Hematopoietic multipotent progenitor cell (in vitro differentiated cells): ENCODE data around the gene TBX15. TPM values are rescaled to one million over a fixed set of nuclear protein-coding genes. Genes with fewer than 3 reads are reported as not detected.

Source experiments
- DNase-seq, 3 donors: peaks; one replicate each; pipeline ENCODE4 v3.0.0-alpha.2; 2011 to 2015; ENCODE audit warnings: low read depth in 2 of 3, low spot score in 2 of 3
- total RNA-seq: library from RNA; depleted of rRNA; stranded (reverse); fragments of >200 nt; gene quantifications from one replicate; pipeline ENCODE4 v1.2.3, GENCODE V29; 2012

TBX15 gene
- total RNA-seq, 1 donor, result under 0.01 TPM

GRCh38 chr1:119002028-119002686 is 14.0 kb upstream of the TBX15 start:
- DNase-seq, result peak in 1 of 3 donors; percentile 53

DNA sequence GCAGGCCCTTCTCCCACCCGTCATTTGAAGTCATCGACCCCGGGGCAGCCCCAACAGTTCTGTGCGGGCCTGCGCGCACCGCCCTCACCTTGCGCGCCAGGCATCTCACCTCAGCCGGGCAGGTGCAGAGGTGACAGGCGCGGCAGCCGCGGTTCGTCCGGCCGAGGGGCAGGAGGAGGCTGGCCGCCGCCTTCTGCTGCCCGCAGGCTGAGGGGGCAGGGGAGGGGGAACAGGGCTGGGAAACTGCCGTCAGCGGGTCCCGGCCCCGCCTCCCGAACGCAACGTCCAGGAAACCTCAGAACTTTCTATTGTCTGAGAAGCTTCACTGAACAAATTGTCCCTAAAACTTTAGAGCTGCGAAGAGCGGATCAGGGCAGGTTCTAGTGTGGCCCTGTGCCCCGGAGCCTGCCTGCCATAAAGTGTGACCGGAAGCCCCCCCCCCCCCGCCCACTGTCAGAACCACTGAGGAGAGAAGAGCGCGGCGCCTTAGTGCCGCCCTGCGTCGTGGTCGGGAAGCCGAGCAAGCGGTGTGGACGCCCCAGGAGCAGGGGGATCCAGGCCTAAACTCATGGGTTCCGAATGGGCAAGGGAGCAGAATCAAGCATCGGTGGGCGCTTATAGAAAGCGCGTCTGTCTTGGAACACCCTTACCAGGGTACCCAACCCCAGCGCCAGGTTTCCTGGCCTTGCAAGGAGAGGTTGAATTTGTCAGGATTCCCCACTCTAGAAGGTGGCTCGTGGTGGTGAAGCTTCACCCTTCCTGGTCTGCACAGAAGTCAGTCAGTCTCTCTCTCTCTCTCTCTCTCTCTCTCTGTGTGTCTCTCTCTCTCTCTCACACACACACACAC is 13.3 kb upstream of the TBX15 start:
- no peak for DNase-seq

DNA sequence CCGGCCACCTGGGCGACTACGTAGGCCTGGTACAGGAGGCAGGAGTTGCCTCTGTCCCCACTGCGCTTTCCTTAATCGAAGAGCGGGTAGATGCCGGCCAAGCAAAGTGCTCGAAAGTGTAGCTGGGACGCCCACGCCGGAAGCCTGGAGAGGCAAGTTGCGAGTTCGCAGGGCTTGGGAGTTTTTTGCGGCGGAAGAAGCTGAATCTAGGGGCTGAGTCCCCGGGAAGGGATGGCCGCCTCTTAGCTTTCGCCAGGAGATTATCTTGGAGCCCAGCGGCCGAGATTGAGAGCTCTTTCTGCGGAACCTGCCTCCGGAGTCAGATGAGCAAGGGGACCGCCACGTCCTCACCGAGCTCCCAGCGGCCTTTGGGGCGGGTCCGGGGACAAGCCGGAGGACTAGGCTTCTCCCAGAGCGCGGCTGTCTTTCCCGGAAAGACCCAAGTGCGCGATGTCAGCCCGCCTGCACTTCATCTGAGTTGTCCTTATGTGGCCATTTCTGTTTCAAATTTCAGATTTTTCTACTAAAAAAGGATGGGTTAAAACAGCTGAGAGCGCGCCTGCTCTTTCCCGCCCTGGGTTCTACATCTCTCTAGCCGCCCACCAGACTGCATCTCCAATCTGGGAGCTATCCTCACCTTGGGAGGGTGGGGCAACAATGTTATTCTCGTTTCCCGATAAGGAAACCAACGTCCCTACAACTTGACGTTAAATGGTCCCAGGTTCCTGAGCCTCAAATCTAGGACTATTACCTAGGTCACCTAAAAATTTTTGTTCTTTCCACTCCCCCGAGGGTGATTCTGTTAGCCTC is 12.4 kb upstream of the TBX15 start:
- no peak for DNase-seq

GRCh38 chr1:118999348-119000071 is 11.4 kb upstream of the TBX15 start:
- no peak for DNase-seq

GRCh38 chr1:118998171-118998570 is 10.0 kb upstream of the TBX15 start:
- no peak for DNase-seq

DNA sequence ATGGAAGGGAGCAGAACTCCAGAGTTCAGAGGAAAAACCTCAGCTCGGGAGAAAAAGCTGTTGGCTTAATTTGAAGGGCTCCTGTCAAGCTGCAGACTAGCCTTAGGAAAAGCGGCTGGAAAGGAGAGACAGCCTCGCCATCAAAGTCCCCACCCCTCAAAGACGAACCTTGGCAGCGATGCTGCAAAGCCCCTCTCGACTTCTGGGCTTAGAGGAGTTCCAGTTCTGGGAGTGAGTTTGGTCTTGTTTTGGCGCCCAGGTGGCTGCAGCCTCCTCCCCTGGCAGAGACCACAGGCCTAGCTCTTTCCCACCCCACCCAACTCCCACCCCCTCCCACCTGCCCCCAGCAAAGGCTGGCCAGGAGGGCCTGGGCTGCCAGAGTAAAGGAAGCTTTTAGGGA is 9.1 kb upstream of the TBX15 start:
- DNase-seq, result no peak

GRCh38 chr1:118995312-118996016 is 7.3 kb upstream of the TBX15 start:
- DNase-seq, result no peak

- DNase-seq, result peak in 1 of 3 donors; percentile 48
Observed at GRCh38 chr1:118993700-118994026, 5.5 kb upstream of the TBX15 start.

DNA sequence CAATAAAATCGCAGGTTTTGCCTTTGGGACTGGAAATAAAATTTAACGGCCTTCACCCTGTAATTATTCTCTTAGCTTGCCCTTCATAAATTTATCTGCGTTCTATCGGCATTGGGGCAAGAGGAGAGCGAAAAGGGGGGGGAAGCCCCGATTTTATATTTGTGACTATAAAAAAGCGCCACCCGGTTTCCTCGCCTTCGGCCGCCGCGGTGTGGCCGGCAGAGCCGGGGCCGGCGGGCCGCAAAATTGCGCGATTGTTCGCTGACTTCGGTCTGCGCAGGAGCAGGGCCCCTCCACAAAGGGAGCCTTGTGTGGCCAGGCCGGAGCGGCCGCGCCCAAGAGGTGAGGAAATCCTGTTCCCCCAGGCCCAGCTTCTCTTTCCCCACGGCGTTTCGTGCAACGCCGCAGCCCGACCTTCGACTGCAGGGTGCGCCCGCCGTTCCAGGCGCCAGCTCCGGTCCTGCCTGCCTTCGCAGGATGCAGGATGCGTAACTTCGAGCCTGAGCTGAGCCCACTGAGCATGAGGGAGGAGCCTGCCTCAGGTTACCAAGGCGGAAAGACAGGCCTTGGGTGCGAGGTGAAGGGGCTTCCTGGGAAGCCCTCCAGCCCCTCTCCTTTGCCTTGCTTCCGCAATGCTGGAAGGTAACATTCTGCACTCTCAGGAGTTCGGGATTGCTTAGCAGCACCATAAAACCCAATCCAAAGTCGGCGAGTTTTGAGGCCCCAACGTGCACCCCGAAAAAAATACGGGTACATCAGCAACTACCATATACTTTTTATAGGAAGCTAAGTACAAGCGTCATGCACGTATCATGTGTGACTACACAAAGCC is 4.9 kb upstream of the TBX15 start:
- no peak for DNase-seq

GRCh38 chr1:118992237-118992825 is 4.2 kb upstream of the TBX15 start:
- no peak for DNase-seq

DNA sequence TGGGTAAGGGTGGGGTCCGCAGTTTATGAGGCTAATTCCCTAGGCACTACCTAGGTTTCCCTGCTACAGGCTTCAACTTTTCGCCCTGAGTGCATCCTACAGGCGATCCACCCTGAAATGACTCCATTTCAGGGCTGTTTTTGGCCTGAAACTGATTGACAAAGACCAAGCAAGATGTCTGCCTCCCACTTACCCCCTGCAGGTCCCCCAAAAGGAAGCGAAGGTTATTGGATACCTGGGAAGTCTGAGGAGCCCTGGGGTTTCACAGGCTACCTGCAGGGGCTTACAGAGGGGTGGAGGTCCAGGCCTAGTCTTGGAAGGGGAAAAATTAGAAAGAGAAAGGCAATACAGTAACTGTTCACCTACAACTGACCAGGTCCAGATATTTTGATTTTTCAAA is 3.3 kb upstream of the TBX15 start:
- no peak for DNase-seq

- no peak for DNase-seq
Observed at GRCh38 chr1:118990513-118991152, 2.5 kb upstream of the TBX15 start.

- peak in 1 of 3 donors; percentile 61 for DNase-seq
Observed at GRCh38 chr1:118989878-118990378, 1.8 kb upstream of the TBX15 start.

DNA sequence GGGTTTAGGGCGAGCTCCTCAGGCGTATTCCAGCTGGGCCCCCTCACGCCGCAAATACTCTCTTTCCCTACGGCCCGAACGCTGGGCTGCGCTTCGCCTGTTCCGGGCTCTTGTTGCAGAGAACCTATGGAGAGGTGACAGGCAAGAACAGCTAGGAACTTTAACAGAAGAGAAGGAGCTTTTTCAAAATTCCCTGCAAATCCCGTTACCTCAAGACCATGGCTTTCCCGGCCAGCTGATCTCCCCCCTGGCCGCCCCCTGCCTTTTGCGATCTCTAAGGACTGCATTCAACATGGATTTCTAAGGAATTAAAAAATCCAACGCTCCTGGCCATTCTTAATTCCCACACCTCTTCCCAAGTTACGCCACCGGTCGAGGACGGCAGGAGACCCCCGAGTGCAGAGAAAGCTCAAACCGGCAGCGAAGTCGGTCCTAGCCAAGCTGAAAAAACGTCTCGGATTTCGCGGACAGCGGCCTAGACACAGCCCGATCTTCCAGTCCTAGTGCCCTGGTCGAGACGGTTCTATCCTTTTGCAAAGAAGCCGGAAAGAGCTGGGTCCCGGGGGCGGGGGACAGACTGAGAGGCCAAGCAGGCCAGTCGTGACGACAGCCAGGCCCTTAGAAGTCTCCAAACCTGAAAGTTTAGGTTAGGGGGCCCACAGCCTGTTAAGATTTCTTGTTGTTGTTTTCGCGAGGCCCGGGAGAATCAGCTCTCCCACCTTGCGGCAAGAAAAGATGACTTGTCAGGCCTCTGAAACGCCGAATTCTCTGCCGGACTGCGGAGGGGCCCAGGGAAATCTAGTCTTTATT is 1.1 kb upstream of the TBX15 start:
- DNase-seq, result no peak

- DNase-seq, result peak in 1 of 3 donors; percentile 50
Observed at GRCh38 chr1:118987468-118988185, 516 bp downstream of the TBX15 start.

GRCh38 chr1:118986555-118987467 is 1.3 kb downstream of the TBX15 start:
- no peak for DNase-seq
